Measurements from ENCODE around the gene PPP1R3G.
A peak's percentile ranks its signal among the peaks of the same experiment; 100 is the strongest.

PPP1R3G gene

GRCh38 chr6:5083813-5084359 lies 1.3 kb upstream of the PPP1R3G start:
- Histone ChIP-seq H3K18ac (ENCODE audit: low read length) (peak overlapping the region; percentile 65), H3K36me3 (replicated peaks in 1 of 2; ENCODE audit: control insufficient read depth in 2 of 2, insufficient read depth in 2 of 2, low read length in 2 of 2) (no peaks in the 10 kb centered on the region), H2BK12ac (ENCODE audit: low read length) (no peak overlapping the region), H4K8ac (ENCODE audit: low read depth, low read length) (no peak overlapping the region), H3K4me2 (ENCODE audit: insufficient read depth, low read length, poor library complexity, severe bottlenecking) (peak overlapping the region; percentile 97), H2BK120ac (ENCODE audit: low read depth, low read length) (no peak overlapping the region), H2BK5ac (ENCODE audit: low read length) (no peak overlapping the region), H3K23ac (ENCODE audit: low read depth, low read length, poor library complexity) (peak overlapping the region; percentile 94), H3K79me1 (ENCODE audit: low read depth, low read length) (no peaks in the 10 kb centered on the region), H2BK15ac (ENCODE audit: low read length) (no peak overlapping the region), H3K4me1 (ENCODE audit: control insufficient read depth in 2 of 2, insufficient read depth in 1 of 2, low read depth in 1 of 2, low read length in 2 of 2) (peaks cover 0 to 9% of the 10 kb centered on the region in 2 donors), H3K9me3 (replicated peaks in 1 of 2; ENCODE audit: control insufficient read depth in 2 of 2, insufficient read depth in 1 of 2, low read depth in 1 of 2, low read length in 2 of 2) (peaks cover 0 to 5% of the 10 kb centered on the region in 2 donors), H3K14ac (ENCODE audit: low read length) (no peak overlapping the region), H3K4ac (ENCODE audit: low read length) (no peak overlapping the region), H3K27me3 (ENCODE audit: control insufficient read depth in 3 of 3, insufficient read depth in 3 of 3, low read depth in 1 of 3, low read length in 3 of 3) (peaks cover 35 to 49% (median 47%) of the 10 kb centered on the region in 3 experiments), H3K27ac (replicated peaks; ENCODE audit: low read length) (no peak overlapping the region), H4K91ac (ENCODE audit: low read depth, low read length, poor library complexity) (no peak overlapping the region), H2AFZ (ENCODE audit: low read length) (peak overlapping the region; percentile 99), H2AK5ac (ENCODE audit: low read depth, low read length) (no peak overlapping the region), H3K4me3 (ENCODE audit: low read length in 2 of 2) (peak overlapping the region; percentile 54 to 78), H3K9ac (ENCODE audit: low read depth, low read length, poor library complexity) (peak overlapping the region; percentile 16)
- no CpG with 5 or more reads among the region's 18 CpGs for WGBS, 2 donors (ENCODE audit: extremely low coverage in 2 of 2, insufficient read length in 2 of 2, insufficient replicate concordance in 1 of 2)
- no peak for DNase-seq (ENCODE audit: low spot score)

GRCh38 chr6:5084360-5084780 lies 771 bp upstream of the PPP1R3G start:
- H2AK5ac ChIP-seq (ENCODE audit: low read depth, low read length) = no peak overlapping the region
- no peak overlapping the region for H4K8ac ChIP-seq (ENCODE audit: low read depth, low read length)
- H2BK120ac ChIP-seq (ENCODE audit: low read depth, low read length) = no peak overlapping the region
- peak overlapping the region; percentile 97 for H3K4me2 ChIP-seq (ENCODE audit: insufficient read depth, low read length, poor library complexity, severe bottlenecking)
- H3K27ac ChIP-seq (replicated peaks; ENCODE audit: low read length) = no peak overlapping the region
- peak overlapping the region; percentile 16 for H3K9ac ChIP-seq (ENCODE audit: low read depth, low read length, poor library complexity)
- no peak overlapping the region for H4K91ac ChIP-seq (ENCODE audit: low read depth, low read length, poor library complexity)
- no peak overlapping the region for H2BK5ac ChIP-seq (ENCODE audit: low read length)
- peaks cover 0 to 9% of the 10 kb centered on the region in 2 donors for H3K4me1 ChIP-seq (ENCODE audit: control insufficient read depth in 2 of 2, insufficient read depth in 1 of 2, low read depth in 1 of 2, low read length in 2 of 2)
- H2AFZ ChIP-seq (ENCODE audit: low read length) = peak overlapping the region; percentile 99
- no peak overlapping the region for H2BK15ac ChIP-seq (ENCODE audit: low read length)
- H3K9me3 ChIP-seq (replicated peaks in 1 of 2; ENCODE audit: control insufficient read depth in 2 of 2, insufficient read depth in 1 of 2, low read depth in 1 of 2, low read length in 2 of 2) = peaks cover 0 to 5% of the 10 kb centered on the region in 2 donors
- H3K4ac ChIP-seq (ENCODE audit: low read length) = no peak overlapping the region
- no CpG with 5 or more reads among the region's 57 CpGs for WGBS, 2 donors (ENCODE audit: extremely low coverage in 2 of 2, insufficient read length in 2 of 2, insufficient replicate concordance in 1 of 2)
- H3K18ac ChIP-seq (ENCODE audit: low read length) = peak overlapping the region; percentile 65
- H3K36me3 ChIP-seq (replicated peaks in 1 of 2; ENCODE audit: control insufficient read depth in 2 of 2, insufficient read depth in 2 of 2, low read length in 2 of 2) = no peaks in the 10 kb centered on the region
- H3K14ac ChIP-seq (ENCODE audit: low read length) = peak overlapping the region; percentile 28
- H3K23ac ChIP-seq (ENCODE audit: low read depth, low read length, poor library complexity) = peak overlapping the region; percentile 94
- DNase-seq (ENCODE audit: low spot score) = peak; percentile 6
- peak overlapping the region; percentile 54 to 78 for H3K4me3 ChIP-seq (ENCODE audit: low read length in 2 of 2)
- no peaks in the 10 kb centered on the region for H3K79me1 ChIP-seq (ENCODE audit: low read depth, low read length)
- H3K27me3 ChIP-seq (ENCODE audit: control insufficient read depth in 3 of 3, insufficient read depth in 3 of 3, low read depth in 1 of 3, low read length in 3 of 3) = peaks cover 35 to 49% (median 47%) of the 10 kb centered on the region in 3 experiments
- H2BK12ac ChIP-seq (ENCODE audit: low read length) = no peak overlapping the region

GRCh38 chr6:5085648-5086293 lies 630 bp downstream of the PPP1R3G start:
- Histone ChIP-seq H3K4me3 (ENCODE audit: low read length in 2 of 2) (peak overlapping the region; percentile 54 to 78), H3K14ac (ENCODE audit: low read length) (peak overlapping the region; percentile 94), H3K36me3 (replicated peaks in 1 of 2; ENCODE audit: control insufficient read depth in 2 of 2, insufficient read depth in 2 of 2, low read length in 2 of 2) (no peaks in the 10 kb centered on the region), H3K4me2 (ENCODE audit: insufficient read depth, low read length, poor library complexity, severe bottlenecking) (peak overlapping the region; percentile 97), H2BK120ac (ENCODE audit: low read depth, low read length) (no peak overlapping the region), H3K79me1 (ENCODE audit: low read depth, low read length) (no peaks in the 10 kb centered on the region), H3K9me3 (replicated peaks in 1 of 2; ENCODE audit: control insufficient read depth in 2 of 2, insufficient read depth in 1 of 2, low read depth in 1 of 2, low read length in 2 of 2) (peaks cover 0 to 5% of the 10 kb centered on the region in 2 donors), H4K91ac (ENCODE audit: low read depth, low read length, poor library complexity) (no peak overlapping the region), H3K27ac (replicated peaks; ENCODE audit: low read length) (no peak overlapping the region), H2AFZ (ENCODE audit: low read length) (peak overlapping the region; percentile 99), H2BK12ac (ENCODE audit: low read length) (peak overlapping the region; percentile 16), H3K9ac (ENCODE audit: low read depth, low read length, poor library complexity) (peak overlapping the region; percentile 81), H3K23ac (ENCODE audit: low read depth, low read length, poor library complexity) (peak overlapping the region; percentile 82), H3K4ac (ENCODE audit: low read length) (no peak overlapping the region), H2AK5ac (ENCODE audit: low read depth, low read length) (no peak overlapping the region), H2BK5ac (ENCODE audit: low read length) (no peak overlapping the region), H4K8ac (ENCODE audit: low read depth, low read length) (no peak overlapping the region), H2BK15ac (ENCODE audit: low read length) (peak overlapping the region; percentile 2), H3K4me1 (ENCODE audit: control insufficient read depth in 2 of 2, insufficient read depth in 1 of 2, low read depth in 1 of 2, low read length in 2 of 2) (peaks cover 0 to 9% of the 10 kb centered on the region in 2 donors), H3K27me3 (ENCODE audit: control insufficient read depth in 3 of 3, insufficient read depth in 3 of 3, low read depth in 1 of 3, low read length in 3 of 3) (peaks cover 35 to 49% (median 47%) of the 10 kb centered on the region in 3 experiments), H3K18ac (ENCODE audit: low read length) (peak overlapping the region; percentile 85)
- WGBS, 2 donors (ENCODE audit: extremely low coverage in 2 of 2, insufficient read length in 2 of 2, insufficient replicate concordance in 1 of 2) = no CpG with 5 or more reads among the region's 74 CpGs
- DNase-seq (ENCODE audit: low spot score) = peak; percentile 49

- H3K27me3 ChIP-seq (ENCODE audit: control insufficient read depth in 3 of 3, insufficient read depth in 3 of 3, low read depth in 1 of 3, low read length in 3 of 3) = peaks cover 35 to 49% (median 47%) of the 10 kb centered on the region in 3 experiments
- peak; percentile 14 for DNase-seq (ENCODE audit: low spot score)
- H2AK5ac ChIP-seq (ENCODE audit: low read depth, low read length) = no peak overlapping the region
These were observed 1.3 kb downstream of the PPP1R3G start for GRCh38 chr6:5086294-5086890.

More at GRCh38 chr6:5086294-5086890, 1.3 kb downstream of the PPP1R3G start:
- H2BK120ac ChIP-seq (ENCODE audit: low read depth, low read length) = no peak overlapping the region
- peaks cover 0 to 9% of the 10 kb centered on the region in 2 donors for H3K4me1 ChIP-seq (ENCODE audit: control insufficient read depth in 2 of 2, insufficient read depth in 1 of 2, low read depth in 1 of 2, low read length in 2 of 2)
- no peak overlapping the region for H3K27ac ChIP-seq (replicated peaks; ENCODE audit: low read length)
- peaks cover 0 to 5% of the 10 kb centered on the region in 2 donors for H3K9me3 ChIP-seq (replicated peaks in 1 of 2; ENCODE audit: control insufficient read depth in 2 of 2, insufficient read depth in 1 of 2, low read depth in 1 of 2, low read length in 2 of 2)
- H4K91ac ChIP-seq (ENCODE audit: low read depth, low read length, poor library complexity) = no peak overlapping the region
- peak overlapping the region; percentile 99 for H2AFZ ChIP-seq (ENCODE audit: low read length)
- peak overlapping the region; percentile 54 to 78 for H3K4me3 ChIP-seq (ENCODE audit: low read length in 2 of 2)
- H3K4me2 ChIP-seq (ENCODE audit: insufficient read depth, low read length, poor library complexity, severe bottlenecking) = peak overlapping the region; percentile 97
- H3K9ac ChIP-seq (ENCODE audit: low read depth, low read length, poor library complexity) = peak overlapping the region; percentile 72
- H2BK15ac ChIP-seq (ENCODE audit: low read length) = peak overlapping the region; percentile 2
- H2BK5ac ChIP-seq (ENCODE audit: low read length) = no peak overlapping the region
- no peak overlapping the region for H4K8ac ChIP-seq (ENCODE audit: low read depth, low read length)
- no peak overlapping the region for H3K14ac ChIP-seq (ENCODE audit: low read length)
- peak overlapping the region; percentile 35 for H3K18ac ChIP-seq (ENCODE audit: low read length)
- peak overlapping the region; percentile 82 for H3K23ac ChIP-seq (ENCODE audit: low read depth, low read length, poor library complexity)
- no CpG with 5 or more reads among the region's 56 CpGs for WGBS, 2 donors (ENCODE audit: extremely low coverage in 2 of 2, insufficient read length in 2 of 2, insufficient replicate concordance in 1 of 2)
- no peaks in the 10 kb centered on the region for H3K79me1 ChIP-seq (ENCODE audit: low read depth, low read length)
- no peaks in the 10 kb centered on the region for H3K36me3 ChIP-seq (replicated peaks in 1 of 2; ENCODE audit: control insufficient read depth in 2 of 2, insufficient read depth in 2 of 2, low read length in 2 of 2)
- no peak overlapping the region for H3K4ac ChIP-seq (ENCODE audit: low read length)
- peak overlapping the region; percentile 16 for H2BK12ac ChIP-seq (ENCODE audit: low read length)

Data from neuronal stem cell (in vitro differentiated cells).